Measurements from ENCODE around the gene R3HDM2. TPM values are rescaled to one million over a fixed set of nuclear protein-coding genes. Genes with fewer than 3 reads are reported as not detected.

The R3HDM2 gene
- total RNA-seq, 1 donor: 22.3 TPM

GRCh38 chr12:57260366-57260765, 170.5 kb downstream of the R3HDM2 start:
- DNase-seq (ENCODE audit: low read depth): no peak
- TF ChIP-seq CTCF (IDR thresholded peaks at IDR 0.05; ENCODE audit: insufficient read depth, low read length): no peak
- no peak overlapping the region for H3K4me3 ChIP-seq (ENCODE audit: low read depth, low read length)

GRCh38 chr12:57258977-57259970, 171.6 kb downstream of the R3HDM2 start:
- no peak for TF ChIP-seq CTCF (IDR thresholded peaks at IDR 0.05; ENCODE audit: insufficient read depth, low read length)
- no peak overlapping the region for H3K4me3 ChIP-seq (ENCODE audit: low read depth, low read length)
- DNase-seq (ENCODE audit: low read depth): peak; percentile 95

- no peak for TF ChIP-seq CTCF (IDR thresholded peaks at IDR 0.05; ENCODE audit: insufficient read depth, low read length)
- no peak for DNase-seq (ENCODE audit: low read depth)
These were observed 174.9 kb downstream of the R3HDM2 start for GRCh38 chr12:57255916-57256315.

GRCh38 chr12:57254506-57255280, 176.2 kb downstream of the R3HDM2 start:
- H3K4me3 ChIP-seq (ENCODE audit: low read depth, low read length): no peak overlapping the region
- DNase-seq (ENCODE audit: low read depth): no peak
- TF ChIP-seq CTCF (IDR thresholded peaks at IDR 0.05; ENCODE audit: insufficient read depth, low read length): no peak

More at GRCh38 chr12:57255916-57256315, 174.9 kb downstream of the R3HDM2 start:
- no peak overlapping the region for H3K4me3 ChIP-seq (ENCODE audit: low read depth, low read length)

GRCh38 chr12:57250956-57251355, 179.9 kb downstream of the R3HDM2 start, which contains the start of gene STAC3:
Gene STAC3, minus strand, starts transcription at chr12:57251187. Its CDS starts 1,551 bp downstream, at chr12:57249636.
- TF ChIP-seq CTCF (IDR thresholded peaks at IDR 0.05; ENCODE audit: insufficient read depth, low read length): no peak
- DNase-seq (ENCODE audit: low read depth): no peak
- no peak within 1 kb of the TSS for H3K4me3 ChIP-seq (ENCODE audit: low read depth, low read length)

- no peak for TF ChIP-seq CTCF (IDR thresholded peaks at IDR 0.05; ENCODE audit: insufficient read depth, low read length)
- H3K4me3 ChIP-seq (ENCODE audit: low read depth, low read length): no peak overlapping the region
- no peak for DNase-seq (ENCODE audit: low read depth)
These were observed 180.3 kb downstream of the R3HDM2 start for GRCh38 chr12:57250541-57250940.
